Measurements from ENCODE around the gene DENND2A. TPM values are rescaled to one million over a fixed set of nuclear protein-coding genes. Genes with fewer than 3 reads are reported as not detected.
"Not testable (repeated sequence)": the region's sequence is repeated elsewhere in the genome, so short reads cannot be mapped to it uniquely, and the experiment has no call there.

DENND2A gene
- total RNA-seq, 2 experiments from 2014 or later: not detected

- CTCF ChIA-PET: no interaction called here
- no peaks in the 10 kb centered on the region for H3K36me3 Mint-ChIP-seq (ENCODE audit: low read depth)
- H3K4me3 Mint-ChIP-seq: no peak overlapping the region
- POLR2A ChIA-PET: no interaction called here
- no peak overlapping the region for H3K27ac Mint-ChIP-seq
- H3K4me1 Mint-ChIP-seq: no peaks in the 10 kb centered on the region
- H3K9me3 Mint-ChIP-seq: no peaks in the 10 kb centered on the region
- no peak for DNase-seq
- H3K27me3 Mint-ChIP-seq: peaks cover 27% of the 10 kb centered on the region
Observed at GRCh38 chr7:140577651-140578050, 63.0 kb downstream of the DENND2A start.

DNA sequence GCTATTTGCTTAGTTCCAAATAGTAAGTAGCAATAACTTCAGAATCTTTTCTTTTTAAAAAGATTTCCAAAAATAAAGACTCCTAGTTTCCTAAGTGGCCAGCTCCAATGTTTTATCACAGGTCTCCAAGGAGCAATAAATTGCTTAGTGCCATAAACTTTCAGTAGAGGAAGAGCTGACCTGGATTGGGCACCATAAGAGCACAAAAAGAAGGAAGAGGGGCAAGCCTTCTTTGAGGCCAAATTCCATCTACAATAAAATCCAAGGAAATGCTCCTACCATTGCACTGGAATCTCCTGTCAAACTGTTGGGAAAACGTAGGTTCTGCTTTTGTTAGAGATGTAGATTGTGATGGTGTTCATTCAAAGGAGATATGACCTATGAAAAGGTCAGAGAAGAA is 64.0 kb downstream of the DENND2A start:
- no peaks in the 10 kb centered on the region for H3K9me3 Mint-ChIP-seq
- no peak overlapping the region for H3K27ac Mint-ChIP-seq
- H3K36me3 Mint-ChIP-seq (ENCODE audit: low read depth): no peaks in the 10 kb centered on the region
- H3K4me3 Mint-ChIP-seq: no peak overlapping the region
- no peaks in the 10 kb centered on the region for H3K4me1 Mint-ChIP-seq
- ChIA-PET CTCF (no interaction called here), POLR2A (no interaction called here)
- peaks cover 27% of the 10 kb centered on the region for H3K27me3 Mint-ChIP-seq
- DNase-seq: no peak

DNA sequence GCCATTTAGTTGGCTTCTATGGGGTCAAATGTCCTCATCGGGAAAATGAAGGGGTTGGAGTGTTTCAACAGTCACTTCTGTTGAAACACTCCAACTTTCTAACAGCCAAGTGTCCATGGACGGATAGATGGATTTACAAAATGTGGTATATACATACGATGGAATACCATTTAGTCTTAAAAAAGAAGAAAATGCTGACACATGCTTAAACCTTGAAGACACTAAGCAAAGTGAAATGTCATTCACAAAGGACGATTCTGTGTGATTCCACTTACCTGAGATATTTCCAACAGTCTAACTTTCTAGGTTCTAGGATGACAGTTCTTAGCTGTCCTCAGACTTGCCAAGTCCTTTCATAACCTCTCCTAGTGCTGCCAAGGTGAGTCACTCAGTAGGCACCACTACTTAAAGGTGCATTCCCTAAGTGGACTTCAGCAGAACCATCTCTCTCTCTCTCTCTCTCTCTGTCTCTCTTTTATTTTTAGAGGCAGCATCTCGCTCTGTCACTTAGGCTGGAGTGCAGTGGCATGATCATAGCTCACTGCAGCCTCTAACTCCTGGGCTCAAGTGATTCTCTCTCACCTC is 69.0 kb downstream of the DENND2A start:
- ChIA-PET POLR2A (no interaction called here), CTCF (interaction anchor here (1.3 kb wide), 1 partner anchor 12 kb away, joined by 3 read pairs; no protein-coding TSS in a partner anchor)
- no peaks in the 10 kb centered on the region for H3K36me3 Mint-ChIP-seq (ENCODE audit: low read depth)
- H3K27ac Mint-ChIP-seq: no peak overlapping the region
- no peak for DNase-seq
- H3K4me1 Mint-ChIP-seq: no peaks in the 10 kb centered on the region
- H3K27me3 Mint-ChIP-seq: peaks cover 26% of the 10 kb centered on the region
- H3K9me3 Mint-ChIP-seq: no peaks in the 10 kb centered on the region
- H3K4me3 Mint-ChIP-seq: no peak overlapping the region

DNA sequence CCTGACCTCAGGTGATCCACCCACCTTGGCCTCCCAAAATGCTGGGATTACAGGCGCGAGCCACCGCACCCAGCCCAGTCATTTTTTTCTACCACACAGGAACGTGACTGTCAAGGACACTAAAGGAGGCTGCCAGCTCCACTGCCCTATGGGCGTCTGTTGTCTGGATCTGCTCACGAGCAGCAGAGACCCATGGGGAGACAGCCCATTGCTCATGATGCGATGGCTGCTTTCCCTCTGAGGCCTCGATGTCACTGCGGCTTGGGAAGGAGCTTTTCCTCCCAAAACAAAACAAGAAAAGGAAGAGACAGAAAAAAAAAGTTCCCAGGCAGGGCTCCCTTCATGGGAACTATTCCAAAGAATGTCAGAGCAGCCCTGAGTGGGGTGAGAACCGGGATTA is 70.5 kb downstream of the DENND2A start:
- CTCF ChIA-PET: no interaction called here

DNA sequence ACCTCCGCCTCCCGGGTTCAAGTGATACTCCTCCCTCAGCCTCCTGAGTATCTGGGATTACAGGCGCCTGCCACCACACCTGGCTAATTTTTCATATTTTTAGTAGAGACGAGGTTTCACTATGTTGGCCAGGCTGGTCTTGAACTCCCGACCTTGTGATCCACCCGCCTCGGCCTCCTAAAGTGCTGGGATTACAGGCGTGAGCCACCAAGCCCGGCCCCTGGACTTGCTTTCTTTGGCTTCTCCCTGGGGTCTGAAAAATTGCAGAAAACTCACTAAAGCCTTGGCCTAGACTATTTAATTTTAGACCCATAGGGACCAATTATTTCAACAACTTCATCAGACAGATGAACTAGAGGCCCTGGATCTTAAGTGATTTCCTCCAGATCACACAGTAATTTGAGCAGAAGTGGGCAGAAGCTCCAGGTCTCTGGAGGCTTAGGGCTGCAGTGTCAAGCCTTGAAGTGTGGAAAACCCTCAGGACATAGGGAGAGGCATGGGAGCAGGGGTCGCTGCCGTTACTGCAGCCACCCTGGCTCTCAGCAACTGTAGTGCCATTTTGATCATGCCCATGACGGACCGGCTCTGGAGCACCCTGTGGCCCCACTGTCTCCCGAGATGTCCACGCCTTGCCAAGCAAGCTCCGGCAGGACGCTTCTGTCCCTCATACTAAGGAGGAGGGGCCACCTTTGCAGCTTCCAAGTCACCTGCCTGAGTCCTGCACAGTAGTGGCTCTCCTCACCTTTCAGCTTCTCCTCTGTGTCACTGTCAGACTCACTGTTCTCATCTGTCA is 72.4 kb downstream of the DENND2A start:
- no peak for DNase-seq
- no peaks in the 10 kb centered on the region for H3K4me1 Mint-ChIP-seq
- CTCF ChIA-PET: interaction anchor here (0.7 to 1.1 kb wide), 2 partner anchors 33 to 1675 kb away, joined by 3 to 4 read pairs; no protein-coding TSS in a partner anchor
- peaks cover 10% of the 10 kb centered on the region for H3K27me3 Mint-ChIP-seq
- no peak overlapping the region for H3K4me3 Mint-ChIP-seq
- H3K9me3 Mint-ChIP-seq: no peaks in the 10 kb centered on the region
- no peaks in the 10 kb centered on the region for H3K36me3 Mint-ChIP-seq (ENCODE audit: low read depth)
- no peak overlapping the region for H3K27ac Mint-ChIP-seq
- POLR2A ChIA-PET: no interaction called here

More for the DNA sequence above, 70.5 kb downstream of the DENND2A start:
- Mint-ChIP-seq H3K9me3 (no peaks in the 10 kb centered on the region), H3K27ac (no peak overlapping the region), H3K4me1 (no peaks in the 10 kb centered on the region), H3K36me3 (ENCODE audit: low read depth) (no peaks in the 10 kb centered on the region), H3K27me3 (peaks cover 18% of the 10 kb centered on the region), H3K4me3 (no peak overlapping the region)
- POLR2A ChIA-PET: no interaction called here
- DNase-seq: no peak

- H3K9me3 Mint-ChIP-seq; H3K4me1 Mint-ChIP-seq; H3K27me3 Mint-ChIP-seq; DNase-seq; H3K27ac Mint-ChIP-seq; POLR2A ChIA-PET; H3K4me3 Mint-ChIP-seq; CTCF ChIA-PET; H3K36me3 Mint-ChIP-seq (ENCODE audit: low read depth): not testable (repeated sequence)
Observed at GRCh38 chr7:140566186-140566585, 74.4 kb downstream of the DENND2A start.

- POLR2A ChIA-PET; H3K4me3 Mint-ChIP-seq; H3K9me3 Mint-ChIP-seq; H3K27ac Mint-ChIP-seq; DNase-seq; H3K4me1 Mint-ChIP-seq; CTCF ChIA-PET; H3K27me3 Mint-ChIP-seq; H3K36me3 Mint-ChIP-seq (ENCODE audit: low read depth): not testable (repeated sequence)
Observed at GRCh38 chr7:140565761-140566160, 74.9 kb downstream of the DENND2A start.

DNA sequence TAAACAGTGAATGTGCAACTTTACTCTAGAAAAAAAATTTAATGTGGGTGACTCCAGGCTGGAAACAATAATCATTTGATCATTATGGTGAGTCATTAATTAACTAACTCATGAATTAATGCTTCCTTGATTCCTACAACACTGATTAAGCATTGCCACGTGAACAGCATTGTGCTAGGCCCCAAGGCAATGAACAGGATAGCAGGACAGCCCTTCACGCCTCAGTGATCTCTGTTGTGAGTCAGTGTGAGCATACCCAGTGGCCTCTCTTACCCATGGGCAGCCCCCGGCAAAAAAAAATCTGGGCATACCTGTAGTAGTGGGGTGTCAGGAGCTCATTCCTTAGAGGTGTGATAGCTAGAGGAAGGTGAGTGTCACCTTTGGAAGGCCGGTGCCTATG is 76.0 kb downstream of the DENND2A start:
- Mint-ChIP-seq H3K9me3 (no peaks in the 10 kb centered on the region), H3K27me3 (peaks cover 8% of the 10 kb centered on the region), H3K4me3 (no peak overlapping the region), H3K4me1 (no peaks in the 10 kb centered on the region), H3K27ac (no peak overlapping the region), H3K36me3 (ENCODE audit: low read depth) (no peaks in the 10 kb centered on the region)
- ChIA-PET CTCF (no interaction called here), POLR2A (no interaction called here)
- no peak for DNase-seq

GRCh38 chr7:140562926-140563481 is 77.6 kb downstream of the DENND2A start:
- CTCF ChIA-PET: interaction anchor here (0.5 kb wide), 1 partner anchor 361 kb away, joined by 3 read pairs; the partner anchor contains the start of gene BRAF
- H3K27ac Mint-ChIP-seq: no peak overlapping the region
- no peaks in the 10 kb centered on the region for H3K4me1 Mint-ChIP-seq
- no peak overlapping the region for H3K4me3 Mint-ChIP-seq
- H3K27me3 Mint-ChIP-seq: peaks cover 6% of the 10 kb centered on the region
- DNase-seq: no peak
- H3K9me3 Mint-ChIP-seq: no peaks in the 10 kb centered on the region
- POLR2A ChIA-PET: no interaction called here
- no peaks in the 10 kb centered on the region for H3K36me3 Mint-ChIP-seq (ENCODE audit: low read depth)

- POLR2A ChIA-PET: no interaction called here
- CTCF ChIA-PET: interaction anchor here (0.7 to 1.1 kb wide), 2 partner anchors 13 to 1216 kb away, joined by 3 read pairs; no protein-coding TSS in a partner anchor
- peaks cover 9% of the 10 kb centered on the region for H3K27me3 Mint-ChIP-seq
- no peaks in the 10 kb centered on the region for H3K4me1 Mint-ChIP-seq
- H3K9me3 Mint-ChIP-seq: no peaks in the 10 kb centered on the region
- H3K36me3 Mint-ChIP-seq (ENCODE audit: low read depth): no peaks in the 10 kb centered on the region
- H3K27ac Mint-ChIP-seq: no peak overlapping the region
- no peak for DNase-seq
- no peak overlapping the region for H3K4me3 Mint-ChIP-seq
Observed at GRCh38 chr7:140559410-140559809, 81.2 kb downstream of the DENND2A start.

DNA sequence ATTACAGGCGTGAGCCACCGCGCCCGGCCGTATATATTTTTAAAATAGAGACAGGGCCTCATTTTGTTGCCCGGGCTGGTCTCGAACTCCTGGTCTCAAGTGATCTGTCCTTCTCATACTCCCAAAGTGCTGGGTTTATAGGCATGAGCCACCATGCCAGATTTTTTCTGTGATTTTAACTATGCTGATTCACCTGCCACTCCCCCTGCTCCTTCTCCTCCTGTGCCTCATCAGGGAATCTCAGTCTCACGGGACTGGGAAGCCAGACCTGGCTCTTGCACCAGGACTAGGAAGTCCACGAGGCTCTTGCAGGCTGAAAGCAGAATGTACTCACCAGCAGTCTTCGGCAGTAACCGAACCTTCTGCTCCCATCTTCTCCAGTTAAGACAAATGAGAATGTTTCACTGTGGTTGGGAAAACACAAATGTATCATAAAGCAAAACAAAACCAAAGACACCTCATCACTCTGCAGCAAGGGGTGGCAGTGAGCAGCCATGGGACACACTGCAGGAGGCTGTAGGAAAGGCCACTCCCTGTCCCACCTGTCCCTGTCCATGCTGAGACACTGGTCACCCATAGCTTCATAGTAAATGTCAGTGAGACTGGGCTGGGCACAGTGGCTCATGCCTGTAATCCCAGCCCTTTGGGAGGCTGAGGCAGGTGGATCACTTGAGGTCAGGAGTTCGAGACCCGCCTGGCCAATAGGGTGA is 82.6 kb downstream of the DENND2A start:
- no peaks in the 10 kb centered on the region for H3K4me1 Mint-ChIP-seq
- no peaks in the 10 kb centered on the region for H3K9me3 Mint-ChIP-seq
- no peak overlapping the region for H3K4me3 Mint-ChIP-seq
- H3K27ac Mint-ChIP-seq: no peak overlapping the region
- no peaks in the 10 kb centered on the region for H3K36me3 Mint-ChIP-seq (ENCODE audit: low read depth)
- H3K27me3 Mint-ChIP-seq: peaks cover 9% of the 10 kb centered on the region
- DNase-seq: no peak
- CTCF ChIA-PET: no interaction called here
- POLR2A ChIA-PET: no interaction called here

- Mint-ChIP-seq H3K27me3 (peaks cover 12% of the 10 kb centered on the region), H3K36me3 (ENCODE audit: low read depth) (no peaks in the 10 kb centered on the region), H3K9me3 (no peaks in the 10 kb centered on the region), H3K4me1 (no peaks in the 10 kb centered on the region), H3K4me3 (no peak overlapping the region), H3K27ac (no peak overlapping the region)
- no peak for DNase-seq
- POLR2A ChIA-PET: no interaction called here
- CTCF ChIA-PET: interaction anchor here (0.6 kb wide), 1 partner anchor 19 kb away, joined by 4 read pairs; no protein-coding TSS in a partner anchor
Observed at GRCh38 chr7:140557069-140557468, 83.5 kb downstream of the DENND2A start.

- H3K4me1 Mint-ChIP-seq; H3K27me3 Mint-ChIP-seq; H3K36me3 Mint-ChIP-seq (ENCODE audit: low read depth); H3K4me3 Mint-ChIP-seq; H3K27ac Mint-ChIP-seq; CTCF ChIA-PET; H3K9me3 Mint-ChIP-seq; POLR2A ChIA-PET; DNase-seq: not testable (repeated sequence)
Observed at GRCh38 chr7:140553236-140553635, 87.4 kb downstream of the DENND2A start.

All from activated CD4-positive, alpha-beta T cell treated with anti-CD3 and anti-CD28 coated beads, Interleukin-2, amount 10 ng/mL, durations not matched to agents 7 days and 5 days (primary cell).